ENCODE results near the gene TRPM3. TPM values are rescaled to one million over a fixed set of nuclear protein-coding genes. Genes with fewer than 3 reads are reported as not detected.

TRPM3 gene
- total RNA-seq, 1 experiment from 2014 or later, result not detected

DNA sequence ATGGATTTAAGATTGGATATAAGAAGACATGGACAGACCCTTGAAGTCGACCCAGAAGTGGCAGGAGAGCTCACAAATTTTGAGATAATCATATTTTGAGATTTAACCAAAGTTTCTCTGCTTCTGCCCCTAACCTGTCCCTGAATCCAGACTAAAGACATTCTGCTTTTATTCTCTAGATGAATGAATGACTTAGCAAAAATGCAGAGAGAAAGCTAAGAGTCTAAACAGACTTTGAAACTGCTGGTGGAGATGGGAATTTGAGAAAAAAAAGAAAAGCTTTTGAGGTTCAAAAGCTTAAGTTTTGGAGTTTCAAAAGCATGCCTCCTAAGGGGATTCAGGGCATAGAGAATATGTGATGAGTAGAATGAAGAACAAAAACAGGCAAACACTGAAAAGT is 621.8 kb downstream of the TRPM3 start:
- in situ Hi-C loops (cut with HindIII; ENCODE audit: low sequenced_read_pairs), result loop anchor here (25.0 kb wide), 1 partner anchor 162 kb away; no protein-coding TSS in a partner anchor
- DNase-seq (ENCODE audit: low spot score), result no peak

DNA sequence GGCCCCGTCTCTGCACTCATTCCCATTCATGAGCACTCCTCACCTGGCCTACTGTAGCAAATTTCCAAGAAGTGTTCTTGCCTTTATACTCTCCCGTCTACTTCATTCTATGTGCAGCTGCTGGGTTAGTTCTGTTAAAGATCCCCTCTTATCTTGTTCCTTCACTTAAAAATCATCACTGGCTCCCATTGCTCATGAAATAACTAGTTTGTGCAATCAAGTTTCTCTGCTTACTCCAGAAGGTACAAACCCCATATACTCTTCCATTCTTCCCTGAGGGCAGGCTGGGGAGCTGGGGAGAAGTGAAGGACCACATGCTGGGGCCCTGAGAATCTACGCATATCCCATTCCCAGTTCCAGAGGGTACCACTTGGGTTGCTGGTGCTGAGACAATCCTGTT is 622.6 kb downstream of the TRPM3 start:
- in situ Hi-C loops (cut with HindIII; ENCODE audit: low sequenced_read_pairs), result loop anchor here (25.0 kb wide), 1 partner anchor 162 kb away; no protein-coding TSS in a partner anchor

DNA sequence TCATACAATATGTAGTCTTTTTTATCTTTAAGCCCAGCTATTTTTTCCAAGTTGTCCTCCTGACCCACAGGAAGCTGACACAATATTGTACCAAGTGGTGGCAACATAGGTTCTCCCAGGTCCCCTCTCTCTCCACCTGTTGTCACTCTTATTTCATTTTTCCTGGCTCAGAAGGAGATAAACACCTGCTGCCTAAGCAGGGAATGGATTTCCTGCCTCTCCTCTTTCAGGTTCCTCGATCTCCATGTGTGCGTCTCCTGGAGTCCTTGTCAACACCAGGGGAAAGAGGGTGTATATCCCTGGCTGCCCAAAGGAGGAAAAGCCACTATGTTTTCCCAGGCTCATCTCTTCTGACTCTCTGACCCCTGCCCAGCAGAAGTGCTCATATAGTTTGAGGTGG is 625.2 kb downstream of the TRPM3 start:
- DNase-seq (ENCODE audit: low spot score), result no peak
- in situ Hi-C loops (cut with HindIII; ENCODE audit: low sequenced_read_pairs), result loop anchor here (25.0 kb wide), 1 partner anchor 159 kb away; no protein-coding TSS in a partner anchor

More for the DNA sequence above, 622.6 kb downstream of the TRPM3 start:
- no peak for DNase-seq (ENCODE audit: low spot score)

DNA sequence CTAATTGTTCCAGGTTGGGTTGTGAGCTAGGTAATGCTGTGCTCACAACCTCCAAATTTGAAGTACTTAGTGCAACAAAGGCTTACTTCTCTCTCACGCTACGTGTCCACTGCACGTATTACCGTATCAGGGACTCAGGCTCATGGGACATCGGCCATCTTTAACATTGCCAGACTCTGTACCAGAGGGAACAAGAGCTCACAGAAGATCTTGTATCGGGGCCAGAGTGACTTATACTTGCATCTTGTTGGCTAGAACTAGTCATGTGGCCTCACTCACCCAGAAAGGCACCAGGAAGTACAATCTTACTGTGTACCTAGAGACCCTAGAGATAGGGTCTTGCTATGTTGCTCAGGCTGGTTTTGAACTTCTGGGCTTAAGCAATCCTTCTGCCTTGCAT is 625.9 kb downstream of the TRPM3 start:
- in situ Hi-C loops (cut with HindIII; ENCODE audit: low sequenced_read_pairs), result loop anchor here (25.0 kb wide), 1 partner anchor 158 kb away; no protein-coding TSS in a partner anchor
- DNase-seq (ENCODE audit: low spot score), result no peak

DNA sequence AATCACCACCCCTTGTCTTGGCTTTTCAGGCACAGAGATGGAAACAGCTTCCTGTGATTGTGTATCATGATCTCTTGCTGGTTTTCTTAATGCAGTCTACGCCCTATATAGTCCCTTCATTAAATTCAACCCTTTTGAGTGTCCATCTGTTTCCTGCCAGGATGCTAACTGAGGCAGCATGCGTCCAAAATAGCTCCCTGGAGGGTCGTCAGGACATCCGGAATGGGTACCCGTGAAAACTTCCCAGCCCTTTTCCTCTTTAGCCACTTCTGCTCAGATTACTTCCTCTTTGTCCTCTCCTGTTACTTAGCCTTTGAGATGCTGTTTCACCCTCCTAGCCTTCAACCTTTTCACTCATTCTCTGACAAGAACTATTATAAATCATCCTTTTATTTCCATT is 627.2 kb downstream of the TRPM3 start:
- no peak for DNase-seq (ENCODE audit: low spot score)
- in situ Hi-C loops (cut with HindIII; ENCODE audit: low sequenced_read_pairs), result loop anchor here (25.0 kb wide), 1 partner anchor 157 kb away; no protein-coding TSS in a partner anchor

DNA sequence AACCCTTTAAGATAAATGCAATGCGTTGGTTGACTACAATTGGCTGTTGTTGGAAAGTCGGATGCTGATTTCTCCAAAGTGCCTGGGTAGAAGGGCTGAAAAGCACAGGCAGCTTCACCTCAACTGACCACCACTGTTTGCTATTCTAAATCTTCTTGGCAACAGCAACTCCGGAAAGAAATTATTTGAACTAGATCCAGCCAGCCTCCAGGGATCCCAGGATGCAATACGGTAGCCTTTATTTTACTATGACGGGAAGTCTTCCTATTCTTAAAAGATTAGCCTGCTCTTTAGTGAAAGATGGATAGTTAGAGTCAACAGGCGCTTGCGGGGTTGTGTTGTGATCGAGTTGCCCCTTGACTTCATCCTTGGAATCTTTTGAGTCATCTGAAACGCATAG is 628.4 kb downstream of the TRPM3 start:
- peak; percentile 40 for DNase-seq (ENCODE audit: low spot score)

DNA sequence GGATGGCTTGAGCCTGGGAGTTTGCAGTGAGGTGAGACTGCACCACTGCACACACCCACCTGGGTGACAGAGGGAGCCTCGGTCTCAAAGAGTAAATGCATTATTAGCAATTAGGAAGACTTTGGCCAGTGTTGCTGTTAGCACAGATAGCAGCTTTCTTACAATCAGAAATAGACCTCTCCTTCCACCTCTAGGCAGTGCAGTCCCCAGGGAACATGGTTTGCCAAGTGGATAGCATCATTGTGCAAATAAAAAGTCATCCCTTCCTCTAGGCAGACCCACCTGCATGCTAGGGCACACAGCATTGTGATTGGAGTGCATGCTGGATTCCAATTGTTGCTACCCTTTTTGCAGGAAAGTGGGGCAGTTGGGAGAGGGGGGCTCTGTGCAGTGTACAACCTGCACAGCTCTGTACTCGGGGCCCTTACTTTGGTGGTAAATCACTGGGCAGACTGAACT is 629.1 kb downstream of the TRPM3 start:
- in situ Hi-C loops (cut with HindIII; ENCODE audit: low sequenced_read_pairs), result loop anchor here (25.0 kb wide), 1 partner anchor 155 kb away; no protein-coding TSS in a partner anchor
- no peak for DNase-seq (ENCODE audit: low spot score)

More for the DNA sequence above, 628.4 kb downstream of the TRPM3 start:
- in situ Hi-C loops (cut with HindIII; ENCODE audit: low sequenced_read_pairs), result loop anchor here (25.0 kb wide), 1 partner anchor 156 kb away; no protein-coding TSS in a partner anchor

DNA sequence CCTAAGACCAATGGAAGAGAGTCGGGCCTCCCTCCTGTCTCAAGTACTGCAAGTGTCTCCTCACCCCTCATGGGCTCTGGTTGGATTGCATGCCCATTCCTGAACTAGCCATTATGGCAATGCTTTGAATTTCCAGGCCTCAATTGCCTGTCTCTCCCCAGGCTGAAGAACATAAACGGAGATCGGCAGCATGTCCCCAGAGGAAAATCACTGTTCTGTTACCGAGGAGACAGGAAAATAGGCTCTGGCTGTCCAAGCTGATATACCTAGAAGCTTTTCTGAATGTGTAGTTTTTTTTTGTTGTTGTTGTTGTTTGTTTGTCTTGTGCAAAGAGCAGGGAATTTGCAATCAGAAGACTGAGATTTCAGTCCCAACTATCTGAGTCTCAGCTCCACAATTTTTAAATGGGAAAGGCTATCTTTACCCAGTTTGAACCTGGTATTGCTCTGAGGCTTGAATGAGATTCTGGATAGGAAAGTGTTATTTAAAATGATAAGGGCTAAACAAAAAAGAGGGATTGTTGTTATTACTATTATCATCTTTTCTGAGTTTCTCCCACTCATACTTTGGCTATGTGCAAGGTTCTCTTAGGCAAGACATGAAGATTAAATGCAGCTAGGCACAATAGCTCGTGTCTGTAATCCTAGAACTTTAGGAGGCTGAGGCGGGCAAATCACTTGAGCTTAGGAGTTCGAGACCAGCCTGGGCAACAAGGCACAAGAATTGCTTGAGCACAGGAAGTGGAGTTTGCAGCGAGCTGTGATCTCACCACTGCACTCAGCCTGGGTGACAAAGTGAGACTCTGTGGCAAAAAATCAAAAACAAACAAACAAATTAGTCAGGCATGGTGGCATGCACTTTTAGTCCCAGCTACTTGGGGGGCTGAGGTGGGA is 629.7 kb downstream of the TRPM3 start:
- in situ Hi-C loops (cut with HindIII; ENCODE audit: low sequenced_read_pairs), result loop anchor here (25.0 kb wide), 1 partner anchor 154 kb away; no protein-coding TSS in a partner anchor

DNA sequence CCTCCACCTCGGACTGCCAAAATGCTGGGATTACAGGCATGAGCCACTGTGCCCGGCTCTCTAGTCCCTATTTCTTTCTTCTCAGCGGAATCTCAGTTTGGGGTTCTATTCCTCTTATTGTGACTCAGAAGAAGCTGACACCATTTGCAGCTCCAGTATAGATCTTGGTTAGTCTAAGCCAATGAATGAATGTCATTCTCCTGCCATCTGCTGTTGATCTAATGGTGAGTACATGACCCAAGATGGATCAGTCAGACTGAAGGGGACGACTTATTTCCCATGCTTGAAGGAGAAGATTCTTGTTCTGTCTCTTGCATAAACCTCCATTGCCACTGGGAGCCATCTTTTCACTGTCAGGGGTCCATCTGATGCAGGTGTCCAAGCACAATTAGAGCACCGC is 630.9 kb downstream of the TRPM3 start:
- DNase-seq (ENCODE audit: low spot score), result no peak
- in situ Hi-C loops (cut with HindIII; ENCODE audit: low sequenced_read_pairs), result loop anchor here (25.0 kb wide), 1 partner anchor 153 kb away; no protein-coding TSS in a partner anchor

More for the DNA sequence above, 629.7 kb downstream of the TRPM3 start:
- no peak for DNase-seq (ENCODE audit: low spot score)

DNA sequence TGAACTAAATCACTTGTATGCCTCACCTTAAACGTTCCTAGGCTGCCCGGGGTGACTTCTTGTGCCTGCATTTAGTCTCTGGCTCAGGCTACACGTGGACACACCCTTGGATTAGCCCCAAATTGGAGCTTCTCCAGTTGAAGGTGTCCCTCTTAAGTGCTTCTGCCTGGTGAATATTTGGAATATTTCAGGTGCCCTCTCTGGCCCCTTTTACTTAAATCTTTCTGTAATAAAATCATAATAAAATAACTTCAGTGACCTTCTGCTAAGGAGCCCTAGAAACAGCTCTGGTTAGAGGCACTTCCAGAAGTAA is 632.7 kb downstream of the TRPM3 start:
- in situ Hi-C loops (cut with HindIII; ENCODE audit: low sequenced_read_pairs), result loop anchor here (25.0 kb wide), 1 partner anchor 151 kb away; no protein-coding TSS in a partner anchor
- no peak for DNase-seq (ENCODE audit: low spot score)

DNA sequence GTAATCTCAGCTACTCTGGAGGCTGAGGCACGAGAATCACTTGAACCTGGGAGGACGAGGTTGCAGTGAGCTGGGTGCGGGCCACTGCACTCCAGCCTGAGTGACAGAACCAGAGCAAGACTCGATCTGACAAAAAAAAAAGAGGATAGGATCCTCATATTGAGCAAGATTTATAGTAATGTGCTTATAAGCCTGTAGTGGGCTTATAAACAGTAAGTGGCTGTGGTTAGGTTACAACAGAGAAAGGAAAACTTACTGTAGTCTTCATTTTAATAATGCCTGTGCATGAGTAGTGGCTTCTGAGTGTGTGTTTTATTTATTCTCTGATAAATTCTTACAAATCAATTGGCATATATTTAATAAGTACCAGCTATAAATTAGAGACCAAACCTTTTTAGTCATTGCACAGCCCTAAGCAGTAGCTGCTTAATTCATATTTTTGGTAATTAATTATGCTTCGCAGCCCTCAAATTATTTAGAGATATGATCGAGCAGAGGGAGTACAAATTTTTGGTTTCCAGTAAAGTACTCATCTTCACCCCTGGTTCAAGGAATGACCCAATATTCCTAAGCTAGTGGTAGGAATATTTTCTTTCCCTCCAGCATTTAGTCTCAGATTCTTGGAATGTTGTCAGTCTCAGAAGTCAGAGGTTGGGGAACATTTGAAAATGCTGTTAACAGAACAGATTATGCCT is 633.2 kb downstream of the TRPM3 start:
- no peak for DNase-seq (ENCODE audit: low spot score)
- in situ Hi-C loops (cut with HindIII; ENCODE audit: low sequenced_read_pairs), result loop anchor here (25.0 kb wide), 1 partner anchor 151 kb away; no protein-coding TSS in a partner anchor

DNA sequence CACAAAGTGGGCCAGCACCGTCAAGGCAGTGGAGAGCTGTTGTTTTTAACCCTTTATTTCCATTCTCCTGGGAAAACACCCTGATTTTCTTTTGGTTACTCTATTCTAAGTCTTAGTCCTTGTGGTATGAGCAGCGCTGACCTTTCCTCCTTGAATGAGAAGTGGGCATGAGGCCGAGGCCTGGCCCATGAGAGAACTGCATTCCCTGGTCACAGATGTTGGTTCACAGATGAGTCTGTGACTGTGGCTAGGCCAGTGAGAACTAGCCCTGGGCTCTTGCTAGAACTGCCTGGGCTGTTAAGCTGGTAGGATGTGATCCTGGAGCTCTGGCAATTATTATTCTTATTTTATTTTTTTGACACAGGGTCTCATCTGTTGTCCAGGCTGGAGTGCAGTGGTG is 635.3 kb downstream of the TRPM3 start:
- DNase-seq (ENCODE audit: low spot score), result no peak
- in situ Hi-C loops (cut with HindIII; ENCODE audit: low sequenced_read_pairs), result loop anchor here (25.0 kb wide), 1 partner anchor 149 kb away; no protein-coding TSS in a partner anchor

DNA sequence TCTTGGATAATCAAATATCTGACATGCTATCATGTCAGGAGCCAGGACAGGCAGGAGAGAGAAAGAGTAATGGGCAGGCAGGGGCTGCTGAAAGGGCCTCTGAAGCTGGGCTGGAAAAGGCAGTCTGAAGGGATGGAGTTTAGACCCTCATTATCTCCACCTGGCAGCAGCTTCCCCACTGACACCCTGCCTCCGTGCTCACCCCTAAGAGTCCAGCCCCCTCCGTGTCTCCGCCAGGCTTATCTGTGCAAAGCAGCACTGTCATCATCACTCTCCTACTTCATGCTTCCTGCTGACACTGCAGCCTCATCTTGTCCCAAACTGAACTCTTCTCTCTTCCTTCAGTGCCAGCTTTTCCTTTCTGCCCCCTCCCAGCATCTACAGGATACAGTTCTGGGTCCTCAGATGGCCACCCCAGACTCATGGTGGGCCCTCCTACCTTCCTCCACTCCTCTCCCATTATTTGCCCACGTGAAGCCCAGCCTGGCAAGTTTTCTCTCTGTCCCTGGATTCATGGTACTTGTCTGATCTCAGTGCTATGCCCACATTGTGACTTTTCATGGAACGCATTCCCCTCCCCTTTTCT is 636.1 kb downstream of the TRPM3 start:
- in situ Hi-C loops (cut with HindIII; ENCODE audit: low sequenced_read_pairs), result loop anchor here (25.0 kb wide), 1 partner anchor 148 kb away; no protein-coding TSS in a partner anchor

DNA sequence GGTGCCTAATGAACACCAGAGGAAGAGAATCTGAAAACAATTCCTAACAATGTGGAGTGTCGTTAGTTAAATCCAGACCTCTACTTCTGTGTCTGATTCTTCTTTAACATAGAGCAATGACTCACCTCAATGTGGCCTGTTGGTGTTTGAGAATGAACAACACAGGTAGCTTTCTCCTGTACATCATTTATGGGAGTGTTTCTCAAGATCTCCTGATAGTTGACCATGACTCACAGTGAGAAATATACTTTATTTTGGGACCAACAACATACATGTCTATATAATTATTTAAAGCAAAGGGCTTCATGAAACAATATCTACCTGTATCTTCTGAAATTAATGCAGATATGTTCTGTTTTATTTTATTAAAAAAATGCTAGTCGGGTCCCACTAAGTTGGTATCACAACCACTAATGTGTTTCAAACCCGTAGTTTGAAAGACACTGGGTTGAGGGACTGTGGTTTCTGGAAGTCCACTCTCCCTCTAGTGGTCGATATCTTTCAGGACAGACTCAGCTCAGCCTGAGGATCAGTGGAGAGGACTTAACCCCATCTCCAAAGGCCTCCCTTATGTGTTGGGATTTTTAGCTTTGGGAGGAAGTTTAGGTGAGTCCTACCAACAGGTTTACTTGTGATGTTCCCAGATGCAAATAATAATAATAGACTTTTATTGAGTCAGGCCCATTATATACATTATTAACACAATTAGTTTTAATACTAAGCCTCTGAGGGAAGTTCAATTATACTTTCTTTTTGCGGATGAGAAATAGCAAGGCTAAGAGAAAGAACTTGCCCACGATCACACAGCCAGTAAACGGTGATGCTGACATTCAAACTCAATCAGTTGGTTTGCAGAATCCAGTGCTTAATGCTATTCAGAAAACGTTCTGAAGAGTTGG is 636.9 kb downstream of the TRPM3 start:
- in situ Hi-C loops (cut with HindIII; ENCODE audit: low sequenced_read_pairs), result loop anchor here (25.0 kb wide), 1 partner anchor 147 kb away; no protein-coding TSS in a partner anchor
- DNase-seq (ENCODE audit: low spot score), result peak; percentile 86

More for the DNA sequence above, 636.1 kb downstream of the TRPM3 start:
- DNase-seq (ENCODE audit: low spot score), result no peak

DNA sequence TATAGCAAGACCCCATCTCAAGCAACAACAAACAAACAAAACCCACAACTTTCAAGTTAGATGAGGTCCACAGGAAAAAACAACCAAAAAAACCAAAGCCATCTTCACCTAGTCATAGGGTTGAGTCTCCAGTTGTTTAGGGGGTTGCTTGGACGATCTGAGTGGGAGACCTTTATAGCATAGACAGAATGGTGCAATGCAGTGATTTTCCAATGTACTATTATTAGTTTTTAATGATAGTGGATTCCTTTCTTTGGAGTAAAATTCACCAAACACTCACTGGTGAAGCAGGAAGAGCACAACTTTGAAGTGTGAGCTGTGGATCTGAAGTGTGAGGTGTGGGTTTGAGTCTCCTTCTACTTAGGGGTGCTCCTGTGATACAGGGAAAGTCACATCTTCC is 640.0 kb downstream of the TRPM3 start:
- no peak for DNase-seq (ENCODE audit: low spot score)
- in situ Hi-C loops (cut with HindIII; ENCODE audit: low sequenced_read_pairs), result loop anchor here (25.0 kb wide), 1 partner anchor 144 kb away; no protein-coding TSS in a partner anchor

DNA sequence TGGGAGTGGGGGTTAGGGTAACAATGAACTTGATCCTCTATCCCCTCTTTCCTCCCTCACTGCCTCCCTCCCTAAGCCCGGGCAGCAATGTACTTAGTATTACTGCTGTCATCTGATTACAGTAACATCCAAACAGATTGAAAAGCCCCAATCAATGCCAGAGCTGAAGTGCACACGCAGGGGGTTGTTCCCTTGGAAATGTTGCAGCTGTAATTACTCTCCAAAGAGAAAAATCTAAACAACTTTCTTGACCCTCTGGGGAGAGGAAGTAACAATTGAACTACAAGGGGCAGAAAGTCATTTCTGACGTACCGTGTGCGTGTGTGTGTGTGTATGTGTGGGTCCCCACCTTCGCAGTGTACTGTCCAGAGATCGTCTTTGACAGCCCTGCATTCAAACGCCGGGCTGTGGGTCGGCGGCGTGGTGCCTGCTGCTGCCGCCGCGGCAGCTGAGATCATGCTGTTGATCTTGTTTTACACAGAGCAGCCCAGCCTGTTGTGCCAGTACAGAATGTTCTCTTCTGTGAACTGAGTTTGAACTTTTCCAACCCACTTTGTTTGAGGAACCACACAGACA is 640.9 kb downstream of the TRPM3 start:
- in situ Hi-C loops (cut with HindIII; ENCODE audit: low sequenced_read_pairs), result loop anchor here (25.0 kb wide), 1 partner anchor 143 kb away; no protein-coding TSS in a partner anchor
- peak; percentile 78 for DNase-seq (ENCODE audit: low spot score)

DNA sequence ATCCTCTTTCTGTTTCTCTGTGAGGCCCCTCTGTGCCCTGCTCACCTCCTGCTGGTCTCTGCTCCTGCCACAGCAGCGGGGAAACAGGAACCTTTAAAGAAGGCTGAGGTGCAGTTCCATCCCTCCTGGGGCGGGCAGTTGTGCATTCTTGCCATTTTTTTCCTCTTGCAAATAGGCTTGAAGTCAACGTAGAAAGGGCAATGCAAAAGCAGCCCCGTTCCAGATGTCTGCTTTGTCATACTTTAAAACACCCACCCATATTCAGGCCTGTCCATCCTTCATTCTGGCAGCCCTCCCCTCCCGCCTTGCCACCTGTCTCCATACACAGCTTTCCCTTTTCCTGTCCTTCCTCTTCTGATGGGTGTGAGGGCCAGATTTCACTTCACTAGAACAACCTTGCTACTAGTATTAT is 641.5 kb downstream of the TRPM3 start:
- in situ Hi-C loops (cut with HindIII; ENCODE audit: low sequenced_read_pairs), result loop anchor here (25.0 kb wide), 1 partner anchor 143 kb away; no protein-coding TSS in a partner anchor
- DNase-seq (ENCODE audit: low spot score), result peak; percentile 55

Measured in G401 (cell line).